Measurements from ENCODE around the gene STKLD1. TPM values are rescaled to one million over a fixed set of nuclear protein-coding genes. Genes with fewer than 3 reads are reported as not detected.
"Not testable (repeated sequence)": the region's sequence is repeated elsewhere in the genome, so short reads cannot be mapped to it uniquely, and the experiment has no call there.

STKLD1 gene
- total RNA-seq, 1 donor from 2014 or later, result under 0.01 TPM

DNA sequence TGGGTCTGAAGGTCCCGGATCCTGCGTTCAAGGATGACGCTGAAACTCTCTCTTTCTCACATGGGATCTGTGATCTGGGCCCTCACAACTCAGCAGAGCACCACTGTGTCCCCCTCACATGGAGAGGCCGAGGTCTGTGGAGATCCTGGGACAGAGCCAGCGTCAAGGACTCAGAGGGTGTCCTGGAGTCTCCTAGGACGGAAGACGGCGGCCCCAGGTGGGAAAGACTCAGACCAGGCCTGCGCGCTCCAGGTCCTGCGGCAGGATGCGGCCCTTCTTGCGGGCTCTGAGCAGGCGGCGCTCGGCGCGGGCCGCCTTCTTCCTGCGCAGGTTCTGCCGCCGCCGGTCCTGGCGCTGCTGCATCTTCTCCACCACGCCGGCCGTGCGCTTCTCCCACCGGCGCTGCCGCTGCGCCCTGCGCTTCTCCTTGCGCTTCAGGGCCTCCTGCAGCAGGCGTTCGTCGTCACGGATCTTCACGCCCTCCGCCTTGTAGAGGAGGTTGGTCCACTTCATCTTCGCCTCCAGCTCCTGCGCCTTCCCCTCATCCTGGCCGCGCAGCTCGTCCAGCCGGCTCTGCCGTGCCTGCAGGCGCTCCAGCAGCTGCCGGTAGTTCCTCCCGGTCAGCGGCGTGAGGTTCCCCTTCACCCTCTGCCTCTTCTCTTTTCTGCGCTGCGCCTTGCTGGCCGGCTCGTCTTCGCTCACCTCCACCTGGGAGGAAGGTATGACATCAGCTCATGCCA lies 44.4 kb upstream of the STKLD1 start:
- Histone ChIP-seq H3K4me3 (ENCODE audit: low read depth, low read length) (no peak overlapping the region), H3K27me3 (ENCODE audit: control insufficient read depth, insufficient read depth, low read length) (no peaks in the 10 kb centered on the region), H3K36me3 (ENCODE audit: control insufficient read depth, insufficient read depth, low read length) (peaks cover 22% of the 10 kb centered on the region)
- TF ChIP-seq, protein P1, sequence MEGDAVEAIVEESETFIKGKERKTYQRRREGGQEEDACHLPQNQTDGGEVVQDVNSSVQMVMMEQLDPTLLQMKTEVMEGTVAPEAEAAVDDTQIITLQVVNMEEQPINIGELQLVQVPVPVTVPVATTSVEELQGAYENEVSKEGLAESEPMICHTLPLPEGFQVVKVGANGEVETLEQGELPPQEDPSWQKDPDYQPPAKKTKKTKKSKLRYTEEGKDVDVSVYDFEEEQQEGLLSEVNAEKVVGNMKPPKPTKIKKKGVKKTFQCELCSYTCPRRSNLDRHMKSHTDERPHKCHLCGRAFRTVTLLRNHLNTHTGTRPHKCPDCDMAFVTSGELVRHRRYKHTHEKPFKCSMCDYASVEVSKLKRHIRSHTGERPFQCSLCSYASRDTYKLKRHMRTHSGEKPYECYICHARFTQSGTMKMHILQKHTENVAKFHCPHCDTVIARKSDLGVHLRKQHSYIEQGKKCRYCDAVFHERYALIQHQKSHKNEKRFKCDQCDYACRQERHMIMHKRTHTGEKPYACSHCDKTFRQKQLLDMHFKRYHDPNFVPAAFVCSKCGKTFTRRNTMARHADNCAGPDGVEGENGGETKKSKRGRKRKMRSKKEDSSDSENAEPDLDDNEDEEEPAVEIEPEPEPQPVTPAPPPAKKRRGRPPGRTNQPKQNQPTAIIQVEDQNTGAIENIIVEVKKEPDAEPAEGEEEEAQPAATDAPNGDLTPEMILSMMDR (IDR thresholded peaks at IDR 0.05; ENCODE audit: insufficient read depth, low read length, severe bottlenecking), result no peak
- FAIRE-seq, result no peak
- DNase-seq (ENCODE audit: low read depth), result no peak

DNA sequence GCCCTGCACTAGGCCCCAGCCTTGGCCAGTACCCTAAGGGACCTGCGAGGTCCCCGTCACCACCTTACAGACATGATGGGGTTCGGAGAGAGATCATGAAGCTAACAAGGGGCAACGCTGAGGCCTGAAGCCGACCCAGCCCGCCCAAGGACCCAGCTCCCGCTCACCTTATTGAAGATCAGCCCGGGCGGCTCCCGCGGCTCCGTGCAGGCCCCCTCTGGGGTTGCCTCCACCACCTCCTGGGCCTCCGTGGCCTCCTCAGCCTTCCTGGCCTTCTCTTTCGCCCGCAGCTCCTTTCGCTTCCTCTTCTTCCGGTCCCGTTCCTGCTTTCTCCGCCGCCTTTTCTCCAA lies 43.8 kb upstream of the STKLD1 start:
- TF ChIP-seq, protein P1 (IDR thresholded peaks at IDR 0.05; ENCODE audit: insufficient read depth, low read length, severe bottlenecking), result no peak
- DNase-seq (ENCODE audit: low read depth), result no peak
- FAIRE-seq, result no peak
- Histone ChIP-seq H3K36me3 (ENCODE audit: control insufficient read depth, insufficient read depth, low read length) (peaks cover 22% of the 10 kb centered on the region), H3K27me3 (ENCODE audit: control insufficient read depth, insufficient read depth, low read length) (no peaks in the 10 kb centered on the region), H3K4me3 (ENCODE audit: low read depth, low read length) (no peak overlapping the region)

DNA sequence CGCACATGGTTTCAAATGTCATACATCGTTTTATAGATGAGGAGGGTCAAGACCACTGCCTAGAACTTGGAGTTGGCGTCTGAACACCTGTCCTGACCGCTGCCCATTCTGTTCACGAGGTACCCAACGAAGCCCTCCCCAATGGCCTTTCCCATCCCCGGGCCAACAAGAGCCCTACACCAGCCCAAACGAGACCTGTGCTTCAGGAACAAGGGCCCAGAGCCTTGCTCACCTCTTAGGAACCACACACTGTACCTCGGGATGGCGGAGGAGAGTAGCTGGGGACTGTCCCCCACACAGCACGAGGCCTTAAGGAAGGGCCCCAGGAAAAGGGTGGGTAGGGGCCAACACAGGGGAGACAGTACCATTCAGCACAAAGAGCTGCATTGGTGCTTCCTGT lies 43.2 kb upstream of the STKLD1 start:
- TF ChIP-seq, protein P1 (IDR thresholded peaks at IDR 0.05; ENCODE audit: insufficient read depth, low read length, severe bottlenecking), result no peak
- no peak for DNase-seq (ENCODE audit: low read depth)
- no peak overlapping the region for H3K4me3 ChIP-seq (ENCODE audit: low read depth, low read length)

DNA sequence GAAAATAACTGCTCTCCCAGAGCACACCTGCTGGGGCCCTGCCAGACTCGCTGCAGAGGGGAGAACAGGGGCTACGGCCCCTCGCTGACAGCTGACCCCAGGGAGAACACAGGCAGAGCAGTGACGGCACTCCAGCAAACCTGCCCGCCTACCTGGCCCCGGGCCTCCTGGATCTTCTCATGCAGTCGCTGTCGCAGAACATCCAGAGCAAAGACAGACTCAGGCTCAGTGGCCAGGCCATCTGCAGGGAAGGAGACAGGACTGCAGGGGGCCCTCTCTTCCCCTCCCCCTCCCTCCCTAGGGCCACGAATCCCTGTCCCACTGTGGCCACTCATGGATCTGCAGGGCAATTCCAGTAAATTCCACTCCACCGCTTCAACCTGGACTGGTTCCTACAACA lies 42.6 kb upstream of the STKLD1 start:
- peaks cover 22% of the 10 kb centered on the region for H3K36me3 ChIP-seq (ENCODE audit: control insufficient read depth, insufficient read depth, low read length)
- DNase-seq (ENCODE audit: low read depth), result no peak
- no peak for FAIRE-seq
- TF ChIP-seq, protein P1 (IDR thresholded peaks at IDR 0.05; ENCODE audit: insufficient read depth, low read length, severe bottlenecking), result peak; percentile 11
- H3K27me3 ChIP-seq (ENCODE audit: control insufficient read depth, insufficient read depth, low read length), result no peaks in the 10 kb centered on the region
- H3K4me3 ChIP-seq (ENCODE audit: low read depth, low read length), result no peak overlapping the region

More for the DNA sequence above, 43.2 kb upstream of the STKLD1 start:
- FAIRE-seq, result no peak
- no peaks in the 10 kb centered on the region for H3K27me3 ChIP-seq (ENCODE audit: control insufficient read depth, insufficient read depth, low read length)
- peaks cover 22% of the 10 kb centered on the region for H3K36me3 ChIP-seq (ENCODE audit: control insufficient read depth, insufficient read depth, low read length)

DNA sequence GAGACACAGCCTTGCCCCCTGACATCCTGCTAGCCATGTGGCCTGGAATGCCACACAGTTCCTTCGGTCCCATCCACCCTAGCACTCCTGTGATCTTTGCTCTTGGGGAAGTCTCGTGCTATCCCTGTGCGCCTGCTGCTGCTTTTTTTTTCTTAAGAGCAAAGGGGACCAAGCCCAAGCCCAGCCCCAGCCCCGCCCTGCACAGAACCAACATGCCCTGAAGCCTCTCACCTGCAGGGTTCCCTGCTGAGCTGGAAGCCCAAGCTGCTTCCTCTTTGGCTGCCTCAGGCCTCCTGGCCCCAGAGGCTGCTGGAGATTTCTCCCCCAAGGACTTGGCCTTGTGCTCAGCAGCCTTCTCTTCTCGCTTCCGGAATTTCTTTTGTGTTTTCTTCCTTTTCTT lies 42.0 kb upstream of the STKLD1 start:
- no peaks in the 10 kb centered on the region for H3K27me3 ChIP-seq (ENCODE audit: control insufficient read depth, insufficient read depth, low read length)
- no peak overlapping the region for H3K4me3 ChIP-seq (ENCODE audit: low read depth, low read length)
- peaks cover 22% of the 10 kb centered on the region for H3K36me3 ChIP-seq (ENCODE audit: control insufficient read depth, insufficient read depth, low read length)
- FAIRE-seq (no peak), DNase-seq (ENCODE audit: low read depth) (no peak)
- TF ChIP-seq, protein P1 (IDR thresholded peaks at IDR 0.05; ENCODE audit: insufficient read depth, low read length, severe bottlenecking), result no peak

DNA sequence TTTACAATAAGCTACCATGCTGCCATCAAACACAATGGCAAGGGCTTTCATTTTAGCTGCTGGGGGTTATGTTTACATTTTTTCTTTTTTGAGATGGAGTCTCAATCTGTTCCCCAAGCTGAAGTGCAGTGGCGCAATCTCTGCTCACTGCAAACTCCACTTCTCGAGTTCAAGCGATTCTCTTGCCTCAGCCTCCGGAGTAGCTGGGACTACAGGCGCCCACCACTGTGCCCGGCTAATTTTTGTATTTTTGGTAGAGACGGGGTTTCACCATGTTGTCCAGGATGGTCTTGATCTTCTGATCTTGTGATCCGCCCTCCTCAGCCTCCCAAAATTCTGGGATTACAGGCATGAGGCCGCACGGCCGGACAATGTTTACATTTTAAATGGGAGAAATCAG lies 41.3 kb upstream of the STKLD1 start:
- peak overlapping the region; percentile 94 for H3K4me3 ChIP-seq (ENCODE audit: low read depth, low read length)
- DNase-seq (ENCODE audit: low read depth); FAIRE-seq; H3K27me3 ChIP-seq (ENCODE audit: control insufficient read depth, insufficient read depth, low read length): not testable (repeated sequence)
- H3K36me3 ChIP-seq (ENCODE audit: control insufficient read depth, insufficient read depth, low read length), result peaks cover 24% of the 10 kb centered on the region
